PC-3 (cell line): ENCODE measurements around the gene GFPT2.

Experiments used
- CTCF ChIP-seq: fragments of 300-600 bp; sonication (generic); conservative IDR thresholded peaks from 2 replicates; pipeline ENCODE4 v1.5.1; 2017; ENCODE audit warnings: antibody characterized with exemption, low read depth, mild to moderate bottlenecking, low read length
- EZH2 ChIP-seq: fragments of 300-600 bp; sonication (generic); IDR thresholded peaks from one replicate; pipeline ENCODE4 v1.6.1; 2017; ENCODE audit warnings: antibody characterized with exemption, mild to moderate bottlenecking, low read length; ENCODE audit not compliant: unreplicated experiment

DNA sequence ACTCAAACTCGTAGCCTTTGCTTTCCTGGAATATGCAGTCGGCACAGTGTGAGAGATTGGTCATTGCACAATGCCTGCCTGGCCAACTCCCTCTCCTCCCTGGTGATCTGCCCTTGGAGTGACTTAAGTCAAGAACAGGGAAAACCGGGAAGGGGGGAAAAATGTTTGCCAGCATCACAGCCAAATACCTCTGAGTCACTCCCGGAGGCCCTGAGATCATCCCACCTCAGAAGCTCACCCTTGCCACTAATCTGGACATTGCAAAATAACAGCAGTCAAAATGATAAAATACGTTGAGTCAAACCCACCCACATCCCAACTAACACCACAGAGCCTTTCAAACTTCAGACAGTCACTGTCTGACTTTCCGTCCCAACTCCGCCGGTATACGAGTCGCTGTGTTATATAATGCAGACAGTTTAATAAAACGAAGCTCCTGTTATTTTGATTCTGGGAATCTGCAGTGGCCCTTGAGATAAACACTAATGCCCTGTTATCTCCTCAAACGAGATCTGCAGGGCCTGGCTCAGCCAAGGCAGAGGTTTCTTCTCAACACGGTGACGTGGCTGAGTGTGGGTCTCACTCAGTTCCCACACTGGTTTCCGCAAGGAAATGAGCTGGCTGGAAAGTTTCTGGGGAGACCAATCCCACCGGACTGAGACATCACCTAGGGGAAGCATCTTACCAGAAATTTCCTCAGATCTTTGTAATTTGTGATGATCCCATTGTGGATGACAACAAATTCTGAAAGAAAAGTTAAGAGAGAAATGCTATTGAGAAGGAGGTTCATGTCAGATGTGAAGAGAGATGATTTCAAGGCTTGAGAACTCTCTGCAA is 22.1 kb downstream of the GFPT2 start:
- no peak for TF ChIP-seq CTCF
- no peak for TF ChIP-seq EZH2
